HT-29 (cell line): ENCODE data around the gene TNFRSF8. TPM values are rescaled to one million over a fixed set of nuclear protein-coding genes. Genes with fewer than 3 reads are reported as not detected.

Source experiments
- DNase-seq: peaks from one replicate; pipeline ENCODE4 v3.0.0-alpha.2; 2015; ENCODE audit warnings: low spot score
- small RNA-seq: library from RNA; depleted of rRNA; stranded (forward); fragments of <200 nt; gene quantifications from one replicate; pipeline ENCODE3, GENCODE V24; 2014
- total RNA-seq: library from RNA; depleted of rRNA; stranded (reverse); fragments of >200 nt; shearing (Covaris generic); gene quantifications from 2 replicates; pipeline ENCODE4 v1.2.3, GENCODE V29; 2014; rRNA removed

TNFRSF8 gene
- total RNA-seq, 1 experiment from 2014 or later: not detected

DNA sequence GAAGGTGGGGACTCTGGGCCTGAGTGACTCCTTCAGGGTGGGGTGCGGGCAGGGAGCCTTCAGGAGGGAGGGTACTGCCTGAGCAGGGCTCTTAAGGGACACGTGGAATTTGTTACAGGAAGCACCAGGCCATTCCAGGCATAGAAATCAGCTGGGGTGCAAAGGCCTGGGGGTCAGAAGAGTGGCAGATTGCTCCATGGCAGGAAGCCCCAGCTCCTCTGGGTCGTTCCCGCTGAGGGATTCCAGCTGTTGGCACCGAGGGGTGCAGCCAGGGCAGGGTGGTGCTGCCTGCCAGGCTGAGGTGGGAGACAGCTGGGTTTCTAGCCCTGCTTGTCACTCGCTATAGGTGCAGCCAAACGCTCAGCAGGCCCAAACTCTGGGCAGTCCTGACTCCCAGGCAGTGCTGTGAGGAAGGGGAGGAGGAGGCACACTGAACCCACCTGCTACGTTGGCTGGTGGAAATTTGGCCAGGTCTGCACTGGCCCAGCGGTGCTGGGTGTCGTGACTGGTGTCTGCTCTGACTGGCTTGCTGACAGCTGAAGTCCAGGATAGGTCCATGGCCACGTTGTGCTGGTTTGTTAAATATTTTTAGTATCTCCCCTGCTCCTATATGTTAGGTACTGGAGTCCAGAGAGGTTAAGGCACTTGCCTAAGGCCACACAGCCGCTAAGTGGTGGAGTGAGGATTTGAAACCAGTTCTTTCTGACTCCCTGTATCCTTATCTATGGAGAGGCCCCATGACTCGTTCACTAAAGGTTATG, 123.0 kb downstream of the TNFRSF8 start:
- no peak for DNase-seq

DNA sequence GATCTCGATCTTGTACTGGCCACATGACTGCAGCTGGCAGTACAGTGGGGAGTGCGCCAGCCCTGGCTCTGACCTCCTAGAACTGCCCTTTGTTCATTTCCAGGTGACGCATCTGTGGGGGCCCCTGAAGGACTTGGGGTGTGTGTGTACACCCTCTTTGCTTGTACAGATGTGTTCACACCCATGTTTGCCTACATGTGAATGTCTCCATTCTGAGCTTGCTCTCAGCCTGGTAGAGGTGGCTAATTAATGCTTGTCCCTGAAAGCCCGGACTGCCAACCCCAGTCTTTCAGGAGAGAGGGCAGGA, 123.5 kb downstream of the TNFRSF8 start:
- DNase-seq: no peak

DNA sequence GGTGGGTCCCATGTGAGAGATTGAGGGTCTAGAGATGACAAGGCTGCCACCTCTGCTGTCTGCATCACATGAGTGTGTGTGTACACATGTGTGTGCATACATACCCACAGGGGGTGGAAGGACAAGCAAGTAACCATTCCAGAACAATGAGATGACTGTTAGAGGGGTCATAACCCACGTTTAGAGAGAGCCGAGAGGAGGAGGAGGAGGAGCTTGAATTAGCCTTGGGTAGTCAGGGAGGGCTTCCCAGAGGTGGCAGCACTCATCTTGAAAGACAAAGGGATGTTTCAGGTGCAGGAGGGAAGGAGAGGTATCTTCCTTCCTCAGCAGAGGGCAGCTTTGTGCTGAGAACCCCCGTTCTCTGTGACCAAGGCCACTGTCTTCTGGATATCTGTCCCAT, 125.0 kb downstream of the TNFRSF8 start:
- DNase-seq: no peak

DNA sequence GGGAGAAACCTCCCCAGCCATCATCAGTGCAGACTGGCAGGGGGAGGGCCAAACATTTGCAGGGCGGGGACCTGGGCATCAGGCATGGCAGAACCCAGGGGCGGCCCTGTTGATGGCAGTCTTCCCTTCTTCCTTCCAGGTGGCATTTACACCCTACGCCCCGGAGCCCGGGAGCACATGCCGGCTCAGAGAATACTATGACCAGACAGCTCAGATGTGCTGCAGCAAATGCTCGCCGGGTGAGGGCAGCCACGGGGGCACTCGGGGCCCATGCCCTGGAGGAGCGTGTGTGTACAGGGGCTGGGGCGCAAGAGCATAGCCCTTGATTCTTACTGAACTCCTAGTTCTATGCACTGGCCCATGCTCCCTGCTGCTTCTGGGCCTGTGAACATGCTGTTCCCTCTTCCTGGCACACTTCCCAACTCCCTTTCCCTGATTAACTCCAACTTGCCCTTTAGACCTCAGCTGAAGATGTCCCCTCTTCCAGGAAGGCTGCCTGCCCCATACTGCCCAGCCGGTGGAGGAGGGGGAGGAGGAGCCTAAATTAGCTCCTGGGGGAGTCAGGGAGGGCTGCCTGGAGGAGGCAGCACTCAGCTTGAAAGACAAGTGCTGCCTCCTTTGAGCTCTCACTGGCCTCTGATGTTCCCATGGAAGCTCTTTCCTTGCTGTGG, 125.7 kb downstream of the TNFRSF8 start:
- no peak for DNase-seq

DNA sequence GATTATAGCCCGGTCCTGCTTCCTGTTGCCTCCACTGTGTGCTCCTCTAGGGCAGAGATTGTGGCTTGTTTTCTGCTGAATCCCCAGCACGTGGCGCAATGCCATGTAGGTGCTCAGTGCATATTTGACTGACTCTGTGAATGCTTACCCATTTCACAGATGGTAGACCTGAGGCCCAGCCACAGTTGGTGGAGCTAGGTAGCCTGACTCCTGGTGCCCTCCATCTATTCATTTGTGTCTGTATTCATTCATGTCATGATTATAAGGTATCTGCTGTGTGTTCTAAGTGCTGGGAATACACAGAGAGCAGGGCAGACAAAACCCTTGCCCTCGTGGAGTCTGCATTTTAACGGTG, 126.2 kb downstream of the TNFRSF8 start:
- DNase-seq: no peak

DNA sequence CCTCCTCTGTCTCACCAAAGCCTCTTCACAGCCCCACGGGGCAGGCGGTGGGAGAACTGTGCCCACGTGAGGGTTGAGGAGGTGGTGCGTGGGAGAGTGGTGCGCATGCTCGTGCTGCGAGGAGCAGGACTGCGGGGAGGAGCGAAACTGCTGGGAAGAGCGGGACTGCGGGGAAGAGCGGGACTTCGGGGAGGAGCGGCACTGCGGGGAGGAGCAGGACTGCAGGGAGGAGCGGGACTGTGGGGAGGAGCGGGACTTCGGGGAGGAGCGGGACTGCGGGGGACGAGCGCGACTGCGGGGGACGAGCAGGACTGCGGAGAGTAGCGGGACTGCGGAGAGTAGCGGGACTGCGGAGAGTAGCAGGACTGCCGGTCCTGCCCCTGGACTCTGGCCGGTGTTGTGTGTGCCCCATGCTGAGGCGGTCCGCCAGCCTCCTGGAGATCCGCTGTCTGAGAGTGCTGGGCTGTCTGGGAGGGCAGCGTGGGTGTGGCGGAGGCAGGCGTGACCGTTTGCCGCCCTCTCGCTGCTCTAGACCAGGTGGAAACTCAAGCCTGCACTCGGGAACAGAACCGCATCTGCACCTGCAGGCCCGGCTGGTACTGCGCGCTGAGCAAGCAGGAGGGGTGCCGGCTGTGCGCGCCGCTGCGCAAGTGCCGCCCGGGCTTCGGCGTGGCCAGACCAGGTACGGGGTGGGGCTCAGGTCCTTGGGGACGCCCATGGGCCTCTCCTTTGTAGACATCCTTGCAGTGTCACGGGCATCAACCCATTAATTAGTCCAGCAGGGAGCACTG, 128.3 kb downstream of the TNFRSF8 start:
- no peak for DNase-seq

Small RNA genes within 50 kb of the gene (small RNA-seq; reads per million reads assigned to genes)
- gene AL096840.1 (not detected), gene MIR4632 (not detected), gene MIR6729 (not detected), gene RF00019 (not detected), gene RN7SL649P (not detected), gene RNU6-777P (not detected), gene RPL23AP89 (not detected)

Other genes with a start within 250 kb of the TNFRSF8 start
- gene NPPA, start 215.5 kb upstream of the TNFRSF8 start, total RNA-seq: not detected in 2 replicates
- not detected in 2 replicates for gene NPPB, start 204.4 kb upstream of the TNFRSF8 start, total RNA-seq
- 129 and 132 TPM in 2 replicates for gene KIAA2013, start 136.9 kb upstream of the TNFRSF8 start, total RNA-seq
- 30.3 and 45.6 TPM in 2 replicates for gene PLOD1, start 128.6 kb upstream of the TNFRSF8 start, total RNA-seq
- gene MFN2, start 82.9 kb upstream of the TNFRSF8 start, total RNA-seq: 58.3 and 59.9 TPM in 2 replicates
- 87.4 and 88.0 TPM in 2 replicates for gene MIIP, start 43.8 kb upstream of the TNFRSF8 start, total RNA-seq
- gene TNFRSF1B, start 103.7 kb downstream of the TNFRSF8 start, total RNA-seq: 0.08 TPM in 1 of 2 replicates, not detected in the other
- gene VPS13D, start 166.7 kb downstream of the TNFRSF8 start, total RNA-seq: 9.6 and 9.9 TPM in 2 replicates